HCEC 1CT (cell line): ENCODE results near the gene PPA2.
"Not testable (repeated sequence)": the region's sequence is repeated elsewhere in the genome, so short reads cannot be mapped to it uniquely, and the experiment has no call there.

ENCODE experiments used
- DNase-seq: peaks from one replicate; pipeline ENCODE4 v3.0.0-alpha.2; 2017

PPA2 gene

DNA sequence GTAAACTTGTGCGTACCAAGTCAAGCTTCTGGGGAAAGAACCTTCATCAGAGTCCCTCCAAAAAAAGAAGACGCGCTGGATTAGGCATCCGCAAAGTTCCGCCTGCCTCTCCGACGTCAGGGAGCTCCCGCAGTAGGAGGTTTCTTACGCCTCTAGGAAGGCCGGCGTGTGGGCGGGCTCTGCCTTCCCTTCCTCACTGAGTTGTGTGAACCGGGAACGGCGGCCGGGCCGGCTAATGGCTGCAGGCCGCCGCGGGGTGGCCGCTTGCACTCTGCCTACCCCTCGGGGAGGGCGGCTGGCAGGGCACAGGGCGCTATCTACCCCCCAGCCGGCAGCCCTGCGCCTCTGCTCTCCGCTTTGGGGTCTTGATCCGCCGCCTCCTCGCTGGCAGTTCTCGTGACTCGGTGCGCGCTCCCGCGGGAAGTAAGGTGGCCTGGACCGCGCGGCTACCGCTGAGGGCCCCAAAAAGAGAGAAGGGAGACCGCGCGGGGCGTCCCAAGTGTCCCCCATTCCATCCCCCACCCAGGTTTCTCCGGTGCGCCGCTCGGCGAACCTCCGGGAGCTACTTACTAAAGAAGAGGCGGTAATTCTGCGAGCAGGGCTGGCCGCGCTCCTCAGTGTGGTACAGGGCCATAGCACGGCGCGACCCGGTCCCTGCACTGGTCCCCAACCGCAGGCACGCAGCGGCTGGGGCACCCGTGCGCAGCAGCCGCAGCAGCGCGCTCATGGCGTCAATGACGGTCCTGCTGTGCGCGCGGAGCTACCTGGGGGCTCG, at the start of gene PPA2:
PPA2 (minus strand) TSS at position 739 of the 775 bp plus-strand sequence; CDS start at position 727, 12 bp downstream.
- peak; percentile 85 for DNase-seq

DNA sequence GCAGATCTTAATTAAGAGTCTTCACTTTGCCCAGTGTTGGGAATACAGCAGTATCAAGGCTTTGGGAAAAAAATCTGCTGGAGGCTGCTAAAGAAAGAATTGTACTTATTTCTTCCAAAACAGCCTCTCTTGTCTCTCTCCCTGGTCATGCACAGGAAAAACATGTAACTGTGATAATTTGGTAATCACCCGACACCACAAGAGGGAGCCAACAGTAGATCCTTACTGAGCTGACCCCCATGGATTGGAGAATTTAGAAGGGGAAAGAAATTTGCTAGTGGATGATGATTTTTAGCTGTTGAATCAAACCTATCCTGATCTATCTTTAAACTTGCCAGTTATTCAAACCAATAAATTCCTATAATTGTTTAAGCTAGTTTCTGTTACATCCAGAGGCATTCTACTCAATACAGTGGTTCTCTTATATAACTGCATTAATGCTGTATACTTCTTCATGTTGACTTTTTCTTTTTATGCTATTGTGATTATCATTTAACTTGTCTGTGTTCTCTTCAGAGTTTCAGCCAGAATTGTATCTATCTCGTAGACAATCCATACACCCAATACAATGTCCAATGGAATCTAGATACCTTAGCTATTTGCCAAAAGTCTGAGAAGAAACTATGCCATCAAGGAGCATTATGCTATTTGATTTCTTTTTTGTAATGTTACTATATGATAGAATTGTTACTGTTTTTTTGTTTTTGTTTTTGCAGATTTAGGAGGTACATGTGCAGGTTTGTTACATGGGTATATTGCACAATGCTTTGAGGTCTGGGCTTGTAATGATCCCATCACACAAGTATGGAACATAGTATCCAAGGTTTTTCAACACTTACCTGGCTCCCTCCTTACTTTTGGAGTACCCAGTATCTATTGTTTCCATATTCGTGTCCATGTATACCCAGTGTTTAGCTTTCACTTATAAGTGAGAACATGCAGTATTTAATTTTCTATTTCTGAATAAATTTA, 47.2 kb upstream of the PPA2 start:
- DNase-seq = peak; percentile 20

DNA sequence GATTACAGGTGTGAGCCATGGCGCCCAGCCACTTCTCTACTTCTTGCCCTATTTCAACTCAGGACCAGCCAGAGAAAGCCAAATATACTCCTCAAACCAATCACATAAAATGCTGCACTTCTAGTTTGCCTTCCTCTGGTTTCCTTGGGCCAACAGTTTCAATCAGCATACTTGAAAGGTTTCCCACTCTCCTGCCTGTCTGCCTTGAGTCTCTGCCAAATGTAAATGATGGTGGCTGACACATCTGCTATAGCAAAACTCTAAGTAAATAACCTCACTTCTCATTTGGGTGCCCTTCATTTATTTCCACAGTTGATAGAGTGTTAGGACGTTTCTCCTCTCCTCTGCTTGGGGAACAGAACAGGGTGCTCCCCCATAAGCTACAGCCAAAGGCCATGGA, 36.4 kb upstream of the PPA2 start:
- DNase-seq = no peak

DNA sequence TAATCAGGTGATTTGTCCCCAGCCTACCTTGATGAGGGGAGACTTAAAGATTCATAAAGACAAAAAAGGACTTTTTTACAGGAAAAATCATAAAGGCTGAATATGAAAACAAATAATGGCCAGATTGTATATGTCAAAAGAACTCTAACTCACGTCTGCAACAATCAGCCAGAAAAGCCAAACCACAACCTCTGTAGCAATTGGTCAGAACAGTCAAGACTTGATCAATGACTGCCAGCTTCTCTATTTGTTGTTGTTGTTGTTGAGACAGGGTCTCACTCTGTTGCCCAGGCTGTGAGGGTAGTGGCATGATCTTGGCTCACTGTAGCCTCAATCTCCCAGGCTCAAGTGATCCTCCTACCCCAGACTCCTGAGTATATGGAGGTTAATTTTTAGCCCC, 35.9 kb upstream of the PPA2 start:
- no peak for DNase-seq

DNA sequence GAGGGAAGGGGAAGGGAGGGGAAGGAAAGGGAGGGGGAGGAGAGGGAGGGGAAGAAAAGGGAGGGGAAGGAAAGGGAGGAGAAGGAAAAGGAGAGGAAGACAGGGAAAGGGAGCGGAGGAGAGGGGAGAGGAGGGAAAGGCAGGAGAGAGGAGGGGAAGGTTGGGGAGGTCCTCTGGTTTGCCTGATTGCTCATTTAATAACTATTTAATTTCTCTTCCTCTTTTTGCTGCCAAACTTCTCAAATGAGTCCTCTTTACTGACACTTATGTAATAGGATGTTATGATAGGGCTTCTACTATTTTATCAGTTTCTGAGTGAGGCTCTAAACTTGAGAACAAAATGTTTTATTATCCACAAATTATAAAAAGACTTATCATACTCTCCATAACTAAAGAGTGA, 35.4 kb upstream of the PPA2 start:
- no peak for DNase-seq

DNA sequence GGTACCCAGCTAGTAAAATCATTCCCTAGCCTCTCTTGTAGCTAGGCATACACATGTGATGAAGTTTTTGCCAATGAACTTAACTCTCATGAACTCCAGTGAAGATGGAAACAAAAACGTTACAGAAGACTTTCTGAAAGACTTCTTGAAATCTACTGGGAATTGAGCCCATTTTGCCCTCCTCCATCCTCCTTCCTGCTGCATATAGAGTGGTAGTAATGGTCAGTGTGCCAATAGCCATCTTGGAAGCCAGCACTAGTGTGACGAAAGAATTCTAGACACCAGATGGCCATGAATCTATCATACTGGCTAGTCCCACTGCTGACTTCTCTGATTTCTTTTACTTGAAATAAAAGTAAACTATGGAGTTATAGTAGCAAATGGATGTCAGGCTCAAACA, 30.9 kb upstream of the PPA2 start:
- DNase-seq = no peak

DNA sequence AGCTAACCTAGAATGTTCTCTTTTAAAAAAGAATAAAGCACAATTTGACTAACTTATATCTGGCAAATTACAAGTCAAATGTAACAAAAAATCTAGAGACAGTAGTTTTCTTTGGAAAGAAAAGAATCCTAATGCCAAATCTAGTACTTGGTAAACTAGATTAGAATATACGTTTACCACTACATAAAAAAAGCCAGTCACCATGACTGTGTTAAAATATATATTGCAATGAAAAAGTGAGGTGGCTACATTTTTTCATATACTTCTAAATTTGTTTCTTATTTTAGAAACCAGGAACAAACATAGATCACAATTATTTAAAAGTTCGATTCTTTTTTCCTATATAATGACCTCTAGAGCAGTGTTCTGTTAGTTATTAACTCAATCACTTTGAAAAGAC, 29.6 kb upstream of the PPA2 start:
- DNase-seq = no peak

DNA sequence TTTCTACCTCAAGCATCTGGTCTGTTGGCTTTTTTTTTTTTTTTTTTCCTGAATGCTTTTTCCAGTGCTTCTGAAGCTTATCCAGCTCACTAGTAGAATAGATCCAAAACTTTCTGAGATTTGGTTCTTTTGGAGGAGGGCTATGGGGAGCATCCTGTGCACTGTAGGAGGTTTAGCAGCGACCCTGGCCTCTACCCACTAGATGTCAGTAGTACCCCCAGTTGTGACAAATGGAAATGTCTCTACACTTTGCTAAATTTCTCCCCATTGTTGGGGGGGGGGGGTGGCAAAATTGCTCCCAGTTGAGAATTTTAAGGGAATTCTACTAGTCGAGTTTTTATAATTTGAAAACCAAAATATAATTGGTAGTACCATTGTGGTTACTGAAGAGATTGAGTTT, 23.0 kb upstream of the PPA2 start:
- no peak for DNase-seq

DNA sequence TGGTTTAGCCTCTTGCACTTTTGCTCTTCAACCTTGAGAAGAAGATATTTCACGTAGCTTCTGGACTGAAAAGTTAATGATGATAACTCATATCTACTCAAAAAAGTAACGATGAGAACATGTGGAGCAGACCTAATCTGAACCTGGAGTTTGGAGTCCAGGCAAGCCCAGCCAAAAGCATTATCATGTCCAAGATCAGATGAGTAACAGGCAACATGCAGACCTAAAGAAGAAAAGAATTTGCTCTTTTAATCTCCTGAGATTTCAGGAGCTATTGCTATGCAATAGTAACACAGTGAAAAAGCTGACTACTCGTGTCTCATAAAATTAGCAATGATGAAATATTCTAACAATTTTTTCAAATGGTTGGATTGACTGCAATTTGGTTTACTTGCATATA, 21.8 kb upstream of the PPA2 start:
- no peak for DNase-seq

DNA sequence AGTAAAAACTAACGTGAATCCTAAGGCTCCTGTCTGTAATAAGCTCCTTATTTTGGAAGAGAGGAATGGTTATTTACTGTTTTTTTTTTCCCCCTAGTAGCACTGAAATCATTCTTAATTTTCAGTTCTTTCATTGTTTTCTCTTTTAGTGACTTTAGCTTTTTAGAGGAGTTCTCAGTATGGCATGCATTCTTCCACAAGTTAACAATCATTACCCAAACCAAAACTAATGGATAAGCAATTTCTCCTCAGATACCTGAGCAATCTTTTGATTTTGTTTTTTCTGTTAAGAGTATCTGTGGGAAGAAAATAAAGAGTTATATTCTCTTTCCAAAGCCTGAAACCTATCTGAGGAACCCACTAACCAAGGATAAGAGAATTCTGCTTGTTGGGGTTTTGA, 16.7 kb upstream of the PPA2 start:
- DNase-seq = no peak

DNA sequence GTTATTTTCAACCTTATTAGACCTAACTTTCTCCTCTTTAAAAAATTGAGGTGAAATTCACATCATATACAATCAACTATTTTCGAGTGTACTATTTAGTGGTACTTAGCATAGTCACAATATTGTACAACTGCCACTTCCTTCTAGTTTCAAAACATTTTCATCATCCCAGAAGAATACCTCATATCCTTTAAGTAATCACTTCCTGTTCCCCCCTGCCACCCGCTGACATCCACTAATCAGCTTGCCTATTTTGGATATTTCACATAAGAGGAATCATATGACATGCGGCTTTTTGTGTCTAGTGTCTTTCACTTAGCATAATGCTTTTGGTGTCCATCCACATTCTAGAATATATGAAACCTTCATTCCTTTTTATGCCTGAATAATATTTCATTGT, 10.0 kb upstream of the PPA2 start:
- DNase-seq = no peak

DNA sequence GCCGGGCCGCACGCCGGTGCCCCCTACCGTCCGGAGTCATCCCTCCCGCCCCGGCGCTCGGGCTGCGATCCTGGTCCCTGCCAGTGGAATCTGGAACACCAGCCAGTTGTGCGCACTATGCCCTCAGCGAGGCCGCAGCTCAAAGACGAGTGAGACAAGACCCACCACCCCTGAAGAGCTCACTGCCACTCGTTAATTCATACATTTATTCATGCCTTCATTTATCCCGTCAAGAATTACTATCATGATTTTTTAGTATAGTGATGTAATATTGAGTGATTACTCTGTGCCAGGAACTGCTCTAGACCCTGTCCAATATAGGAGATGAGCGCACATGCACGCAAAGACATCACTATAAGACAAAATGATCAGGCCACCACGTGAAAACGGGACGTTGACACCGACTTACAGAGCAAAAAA, 247 bp upstream of the PPA2 start:
- DNase-seq = no peak

DNA sequence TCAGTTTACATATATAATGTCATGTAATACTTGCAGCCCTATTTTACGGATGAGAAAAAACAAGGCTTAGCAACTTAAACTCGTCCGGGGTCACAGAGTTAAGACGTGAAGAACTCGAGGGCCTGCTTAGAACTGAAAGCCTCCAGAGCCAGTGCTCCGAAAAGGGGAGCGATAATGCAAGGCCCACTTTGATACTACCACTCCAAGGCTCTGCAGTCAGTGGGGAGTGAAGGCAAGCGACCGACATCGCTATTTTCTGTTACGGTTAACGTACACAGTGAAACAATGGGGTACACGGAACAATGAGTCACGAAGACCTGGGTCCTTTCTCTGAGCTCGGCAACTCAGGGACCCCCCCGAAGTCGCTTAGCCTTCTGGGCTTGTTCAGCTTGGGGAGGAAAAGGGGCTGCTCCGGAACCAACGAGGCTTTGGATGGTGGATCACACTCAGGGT, 965 bp downstream of the PPA2 start:
- DNase-seq = no peak

DNA sequence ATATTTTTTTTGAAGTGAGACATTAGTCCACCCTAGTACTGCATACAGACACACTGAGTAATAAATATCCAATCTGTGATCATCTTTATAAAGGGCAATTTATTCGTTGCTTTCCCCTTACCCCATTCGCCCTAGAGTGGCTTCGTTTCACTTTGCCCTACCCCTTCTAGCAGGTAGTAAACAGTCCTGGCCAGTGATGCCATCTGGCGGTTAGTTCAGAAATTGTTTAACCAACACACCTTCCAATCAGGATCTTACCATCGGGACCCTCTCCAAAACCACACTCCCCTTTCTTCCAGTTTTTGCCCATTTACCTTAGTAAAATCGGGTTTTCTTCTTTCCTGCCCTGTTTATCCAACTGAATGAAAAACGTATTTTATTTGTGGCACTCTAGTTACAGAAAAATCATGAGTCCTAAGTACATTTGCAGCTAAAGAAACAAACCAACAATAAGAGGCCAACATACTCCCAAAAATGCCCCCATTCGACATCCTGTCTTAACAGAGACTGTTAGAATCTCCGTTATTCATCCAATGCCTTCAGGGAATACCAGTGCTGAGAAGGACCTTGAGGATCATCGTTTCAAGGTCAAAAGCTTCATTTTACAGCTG, 2.2 kb downstream of the PPA2 start:
- DNase-seq = peak; percentile 25

DNA sequence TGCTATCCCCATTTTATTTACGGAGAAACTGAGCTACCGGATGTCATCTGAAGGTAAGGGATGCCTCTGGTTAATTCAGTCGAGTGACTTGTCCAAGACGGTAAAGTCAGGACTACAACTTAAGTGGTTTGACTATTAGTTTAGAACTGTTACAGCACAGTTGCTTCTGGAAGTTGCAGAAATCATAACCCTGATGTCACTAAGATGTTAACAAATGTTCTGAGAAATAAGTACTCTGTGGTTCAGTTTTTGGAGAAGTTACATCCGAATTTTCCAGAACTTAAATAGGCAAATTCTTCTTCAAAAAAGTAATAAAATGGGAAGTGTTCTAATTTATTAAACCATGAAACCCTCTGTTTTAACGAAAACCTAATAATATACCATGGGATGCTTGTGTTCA, 3.1 kb downstream of the PPA2 start:
- DNase-seq = no peak

DNA sequence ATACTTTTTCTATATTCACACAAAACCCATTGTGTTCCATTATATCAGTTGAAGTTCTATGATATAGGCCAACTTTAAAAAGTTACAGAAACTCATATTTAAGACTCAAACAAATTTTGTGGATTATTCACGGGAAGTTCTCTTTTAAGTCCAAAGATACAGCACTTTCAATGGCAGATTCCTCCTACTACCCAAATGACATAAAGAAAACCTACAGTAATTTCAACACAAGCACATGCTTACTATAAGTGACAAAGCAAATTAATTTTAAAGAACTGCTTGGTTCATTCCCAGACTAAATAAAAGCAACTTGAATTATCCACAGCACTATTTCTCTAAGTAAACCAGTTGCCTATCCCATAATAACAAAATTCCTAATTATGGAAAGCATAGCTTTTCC, 4.1 kb downstream of the PPA2 start:
- DNase-seq = no peak

DNA sequence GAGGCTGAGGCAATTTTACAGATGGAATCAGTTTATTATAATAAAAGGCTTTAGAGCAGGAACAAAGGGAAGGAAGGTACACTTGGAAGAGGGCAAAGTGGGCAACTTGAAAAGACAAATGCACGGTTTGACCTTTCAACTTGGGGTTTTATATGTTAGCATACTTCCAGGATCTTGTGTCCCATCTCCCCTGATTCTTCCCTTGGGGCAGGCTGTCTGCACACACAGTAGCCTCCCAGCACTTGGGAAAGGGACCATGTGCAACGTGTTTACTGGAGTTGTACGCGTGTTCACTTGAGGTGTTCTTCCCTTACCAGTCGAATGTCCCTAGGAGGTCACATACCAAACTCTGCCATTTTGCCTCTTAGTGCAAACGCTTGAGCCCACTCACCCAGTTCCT, 7.3 kb downstream of the PPA2 start:
- DNase-seq = no peak

DNA sequence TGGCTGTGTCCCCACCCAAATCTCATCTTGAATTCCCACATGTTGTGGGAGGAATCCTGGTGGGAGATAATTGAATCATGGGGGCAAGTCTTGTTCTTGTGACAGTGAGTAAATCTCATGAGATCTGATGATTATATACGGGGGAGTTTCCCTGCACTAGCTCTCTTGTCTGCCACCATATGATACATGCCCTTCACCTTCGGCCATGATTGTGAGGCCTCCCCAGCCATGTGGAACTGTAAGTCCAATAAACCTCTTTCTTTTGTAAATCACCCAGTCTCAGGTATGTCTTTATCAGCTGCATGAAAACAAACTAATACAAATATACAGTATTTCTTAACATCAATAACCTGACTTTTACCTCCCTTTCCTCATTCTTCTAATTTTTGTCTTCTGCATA, 9.3 kb downstream of the PPA2 start:
- not testable (repeated sequence) for DNase-seq

DNA sequence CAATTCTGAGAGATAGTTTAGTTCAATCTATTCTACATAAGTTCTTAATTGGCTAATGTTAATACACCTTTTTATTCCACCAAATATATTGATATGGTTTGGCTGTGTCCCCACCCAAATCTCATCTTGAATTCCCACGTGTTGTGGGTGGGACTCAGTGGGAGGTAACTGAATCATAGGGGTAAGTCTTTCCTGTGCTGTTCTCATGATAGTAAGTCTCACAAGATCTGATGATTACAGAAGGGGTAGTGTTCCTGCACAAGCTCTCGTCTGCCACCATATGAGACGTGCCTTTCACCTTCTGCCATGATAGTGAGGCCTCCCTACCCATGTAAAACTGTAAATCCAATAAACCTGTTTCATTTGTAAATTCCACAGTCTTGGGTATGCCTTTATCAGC, 11.3 kb downstream of the PPA2 start:
- DNase-seq = no peak

DNA sequence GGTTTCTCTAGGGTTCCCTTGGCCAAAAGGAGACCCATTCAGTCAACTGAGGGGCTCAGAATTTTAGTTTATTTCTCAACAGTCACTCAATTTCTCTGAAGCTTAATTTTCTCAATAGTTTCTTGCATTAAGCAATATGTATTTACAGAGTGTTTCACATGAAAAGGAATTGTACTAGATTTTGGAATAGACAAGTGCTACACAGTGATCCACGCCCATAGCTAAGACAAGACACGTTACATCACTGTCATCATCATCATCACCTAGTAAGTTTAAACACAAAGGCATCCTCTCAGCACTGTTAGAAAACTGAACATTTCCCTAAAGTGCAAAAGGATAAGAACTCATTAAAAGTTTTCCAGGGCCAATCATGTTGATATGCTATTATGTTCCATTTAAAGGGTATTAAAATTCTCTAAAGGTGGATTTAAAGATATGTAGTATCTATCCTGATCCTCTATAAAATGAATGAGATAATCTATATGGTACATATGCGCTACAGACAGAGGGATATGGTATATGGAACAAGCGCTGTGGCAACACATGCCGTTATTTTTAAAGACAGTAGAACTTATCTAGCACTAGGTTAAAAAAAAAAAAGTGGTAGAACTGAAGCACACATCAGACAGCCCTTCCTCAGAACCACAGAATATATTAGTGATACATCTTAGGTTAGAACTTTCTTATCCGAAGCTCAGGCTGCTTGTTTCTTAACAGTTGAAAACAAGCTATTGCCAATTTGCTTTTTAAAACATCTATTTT, 12.1 kb downstream of the PPA2 start:
- DNase-seq = no peak

DNA sequence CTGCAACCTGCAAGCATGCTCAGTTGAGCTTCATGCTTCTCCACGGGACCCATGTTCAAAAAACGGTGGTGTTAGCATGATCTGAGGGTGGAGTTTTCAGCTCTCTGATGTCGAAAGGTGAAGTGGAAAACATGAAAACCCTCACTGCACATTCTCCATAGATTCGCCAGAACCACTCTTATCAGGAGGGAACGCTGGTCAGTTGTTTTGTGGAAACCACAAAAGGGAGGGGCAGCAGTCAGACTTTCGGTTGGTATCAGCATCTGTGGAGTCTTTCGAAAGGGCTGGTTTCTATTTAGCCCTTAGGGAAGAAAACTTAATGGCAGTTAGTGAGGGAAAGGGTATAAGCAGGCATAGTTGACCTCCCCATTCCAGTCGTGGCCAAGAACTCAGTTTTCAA, 12.6 kb downstream of the PPA2 start:
- DNase-seq = no peak

DNA sequence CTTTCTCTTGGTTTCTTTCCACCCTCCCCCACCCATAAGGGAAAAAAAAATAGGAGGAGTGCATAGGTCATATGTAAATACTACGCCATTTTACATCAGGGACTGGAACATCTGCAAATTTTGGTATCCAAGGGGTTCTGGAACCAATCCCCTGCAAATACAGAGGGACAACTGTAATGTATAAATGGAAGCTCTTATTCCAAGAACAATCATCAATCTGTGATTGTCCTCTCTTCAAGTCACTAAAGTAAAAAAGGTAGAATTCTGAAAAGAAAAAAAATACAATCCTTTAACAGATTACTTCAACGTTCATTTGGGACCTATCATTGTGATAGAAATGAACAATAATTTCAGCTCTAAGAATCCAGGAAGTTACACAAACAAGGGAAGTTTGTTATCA, 13.6 kb downstream of the PPA2 start:
- no peak for DNase-seq

DNA sequence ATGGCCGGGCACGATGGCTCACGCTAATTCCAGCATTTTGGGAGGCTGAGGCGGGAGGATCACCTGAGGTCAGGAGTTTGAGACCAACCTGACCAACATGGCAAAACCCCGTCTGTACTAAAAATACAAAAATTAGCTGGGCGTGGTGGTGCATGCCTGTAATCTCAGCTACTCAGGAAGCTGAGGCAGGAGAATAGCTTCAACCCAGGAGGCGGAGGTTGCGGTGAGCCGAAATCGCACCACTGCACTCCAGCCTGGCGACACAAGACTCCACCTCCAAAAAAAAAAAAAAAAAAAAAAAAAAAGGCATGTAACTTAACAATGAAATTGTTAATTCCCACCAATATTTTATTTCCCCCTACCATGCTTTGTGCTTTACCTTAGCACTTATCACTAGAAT, 15.3 kb downstream of the PPA2 start:
- not testable (repeated sequence) for DNase-seq
